GM12892 (cell line): ENCODE results near the gene C18orf54.

ENCODE experiments used
- POLR2A ChIP-seq: IDR thresholded peaks from 2 replicates; pipeline ENCODE4 v1.6.1; 2011; ENCODE audit warnings: low read depth, low read length, control low read depth
- TAF1 ChIP-seq: IDR thresholded peaks from 2 replicates; pipeline ENCODE4 v1.6.1; 2011; ENCODE audit warnings: low read depth, mild to moderate bottlenecking, control low read depth, low read length, borderline replicate concordance

DNA sequence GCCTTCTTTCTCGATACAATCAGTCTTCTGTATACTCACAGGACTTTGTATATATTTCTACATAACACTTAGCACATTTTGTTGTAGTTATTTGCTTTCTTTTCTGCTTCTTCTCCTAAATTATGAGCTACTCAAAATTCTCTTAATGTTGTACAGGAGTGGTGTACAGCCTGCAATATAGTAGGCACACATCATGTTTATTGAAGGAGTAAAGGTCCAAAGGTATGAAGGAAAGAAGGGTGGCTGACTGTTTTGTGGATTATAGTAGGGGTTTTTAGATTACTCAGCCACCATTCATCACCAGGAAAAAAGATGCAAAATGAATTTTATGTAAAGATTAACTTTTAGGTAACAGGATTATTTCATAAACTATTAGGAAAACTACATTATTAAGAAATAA is 54.1 kb downstream of the C18orf54 start:
- TF ChIP-seq POLR2A (no peak), TAF1 (no peak)
